VCaP (cell line): Measurements from ENCODE around the gene IER2.

ENCODE experiments used
- H3K27ac ChIP-seq: fragments of 450-650 bp; 2 replicates; pipeline ENCODE4 v1.5.1; 2017
- CTCF ChIP-seq: fragments of 450-650 bp; conservative IDR thresholded peaks from 2 replicates; pipeline ENCODE4 v1.5.1; 2017; ENCODE audit warnings: mild to moderate bottlenecking, moderate library complexity

Gene IER2

GRCh38 chr19:13150187-13150930, at the start of gene IER2, which contains the start of gene STX10:
IER2 (plus strand) TSS chr19:13150411; CDS start chr19:13153187, 2,776 bp downstream.
STX10 (minus strand) TSS chr19:13150375; CDS start chr19:13150173, 202 bp downstream.
- peak; percentile 50 for TF ChIP-seq CTCF
- peak within 1 kb of the TSS; percentile 95 for H3K27ac ChIP-seq

GRCh38 chr19:13100841-13101589, 49.2 kb upstream of the IER2 start:
- no peak for TF ChIP-seq CTCF
- peak overlapping the region; percentile 78; the same call in 1 of the 2 replicates for H3K27ac ChIP-seq

GRCh38 chr19:13101590-13102415, 48.4 kb upstream of the IER2 start:
- TF ChIP-seq CTCF, result no peak
- peak overlapping the region; percentile 78 for H3K27ac ChIP-seq

- peak overlapping the region; percentile 78 for H3K27ac ChIP-seq
- no peak for TF ChIP-seq CTCF
These were observed 47.9 kb upstream of the IER2 start for GRCh38 chr19:13102416-13102665.

- TF ChIP-seq CTCF, result no peak
- peak within 1 kb of the TSS; percentile 78 for H3K27ac ChIP-seq
These were observed 47.3 kb upstream of the IER2 start, which contains the start of gene LYL1 for GRCh38 chr19:13102666-13103580. LYL1 (minus strand) TSS chr19:13102858; CDS start chr19:13101171, 1,687 bp downstream.

- peak overlapping the region; percentile 78; the same call in 1 of the 2 replicates for H3K27ac ChIP-seq
- TF ChIP-seq CTCF, result no peak
These were observed 46.4 kb upstream of the IER2 start for GRCh38 chr19:13103581-13104359.
